ENCODE data around the gene CCDC88C. TPM values are rescaled to one million over a fixed set of nuclear protein-coding genes. Genes with fewer than 3 reads are reported as not detected.
"Not testable (repeated sequence)": the region's sequence is repeated elsewhere in the genome, so short reads cannot be mapped to it uniquely, and the experiment has no call there.

Gene CCDC88C
- total RNA-seq, 1 donor from 2014 or later: 3.6 TPM

- intact Hi-C loops (cut with DNase I): no loop called here
- ATAC-seq (no peak), DNase-seq (ENCODE audit: missing footprints) (no peak)
Observed at GRCh38 chr14:91233936-91234790, 183.5 kb downstream of the CCDC88C start.

- intact Hi-C loops (cut with DNase I): no loop called here
- DNase-seq (ENCODE audit: missing footprints): no peak
- ATAC-seq: no peak
Observed at GRCh38 chr14:91232603-91233002, 185.0 kb downstream of the CCDC88C start.

GRCh38 chr14:91232052-91232451 lies 185.6 kb downstream of the CCDC88C start:
- intact Hi-C loops (cut with DNase I): no loop called here
- ATAC-seq: no peak
- DNase-seq (ENCODE audit: missing footprints): no peak

- DNase-seq (ENCODE audit: missing footprints): no peak
- ATAC-seq: no peak
- intact Hi-C loops (cut with DNase I): no loop called here
Observed at GRCh38 chr14:91231446-91231845, 186.2 kb downstream of the CCDC88C start.

GRCh38 chr14:91230397-91231035 lies 187.1 kb downstream of the CCDC88C start:
- DNase-seq (ENCODE audit: missing footprints): no peak
- no peak for ATAC-seq

GRCh38 chr14:91229743-91230200 lies 187.8 kb downstream of the CCDC88C start:
- intact Hi-C loops (cut with DNase I): no loop called here
- DNase-seq (ENCODE audit: missing footprints): no peak
- ATAC-seq: no peak

More at GRCh38 chr14:91230397-91231035, 187.1 kb downstream of the CCDC88C start:
- intact Hi-C loops (cut with DNase I): no loop called here

- ATAC-seq (no peak), DNase-seq (ENCODE audit: missing footprints) (no peak)
- intact Hi-C loops (cut with DNase I): no loop called here
Observed at GRCh38 chr14:91229005-91229382, 188.6 kb downstream of the CCDC88C start.

- no peak for ATAC-seq
- intact Hi-C loops (cut with DNase I): no loop called here
- DNase-seq (ENCODE audit: missing footprints): no peak
Observed at GRCh38 chr14:91228112-91229004, 189.3 kb downstream of the CCDC88C start.

GRCh38 chr14:91227183-91227628 lies 190.4 kb downstream of the CCDC88C start:
- intact Hi-C loops (cut with DNase I): no loop called here
- DNase-seq (ENCODE audit: missing footprints) (no peak), ATAC-seq (no peak)

GRCh38 chr14:91226360-91226759 lies 191.3 kb downstream of the CCDC88C start:
- DNase-seq (ENCODE audit: missing footprints); intact Hi-C loops (cut with DNase I): not testable (repeated sequence)

GRCh38 chr14:91225025-91225424 lies 192.6 kb downstream of the CCDC88C start:
- DNase-seq (ENCODE audit: missing footprints) (no peak), ATAC-seq (no peak)
- intact Hi-C loops (cut with DNase I): no loop called here

More at GRCh38 chr14:91226360-91226759, 191.3 kb downstream of the CCDC88C start:
- not testable (repeated sequence) for ATAC-seq

- intact Hi-C loops (cut with DNase I): no loop called here
- ATAC-seq (peak; percentile 50), DNase-seq (ENCODE audit: missing footprints) (no peak)
Observed at GRCh38 chr14:91223028-91223783, 194.4 kb downstream of the CCDC88C start.

Other genes starting within 250 kb of the CCDC88C start
- gene GPR68, start 173.1 kb downstream of the CCDC88C start, total RNA-seq: 0.16 TPM
- 47.4 TPM for gene PPP4R3A, start 92.5 kb upstream of the CCDC88C start, total RNA-seq

Measured in Right ventricle myocardium inferior (tissue), 1 donor.